ENCODE results near the gene KCTD17.

DNA sequence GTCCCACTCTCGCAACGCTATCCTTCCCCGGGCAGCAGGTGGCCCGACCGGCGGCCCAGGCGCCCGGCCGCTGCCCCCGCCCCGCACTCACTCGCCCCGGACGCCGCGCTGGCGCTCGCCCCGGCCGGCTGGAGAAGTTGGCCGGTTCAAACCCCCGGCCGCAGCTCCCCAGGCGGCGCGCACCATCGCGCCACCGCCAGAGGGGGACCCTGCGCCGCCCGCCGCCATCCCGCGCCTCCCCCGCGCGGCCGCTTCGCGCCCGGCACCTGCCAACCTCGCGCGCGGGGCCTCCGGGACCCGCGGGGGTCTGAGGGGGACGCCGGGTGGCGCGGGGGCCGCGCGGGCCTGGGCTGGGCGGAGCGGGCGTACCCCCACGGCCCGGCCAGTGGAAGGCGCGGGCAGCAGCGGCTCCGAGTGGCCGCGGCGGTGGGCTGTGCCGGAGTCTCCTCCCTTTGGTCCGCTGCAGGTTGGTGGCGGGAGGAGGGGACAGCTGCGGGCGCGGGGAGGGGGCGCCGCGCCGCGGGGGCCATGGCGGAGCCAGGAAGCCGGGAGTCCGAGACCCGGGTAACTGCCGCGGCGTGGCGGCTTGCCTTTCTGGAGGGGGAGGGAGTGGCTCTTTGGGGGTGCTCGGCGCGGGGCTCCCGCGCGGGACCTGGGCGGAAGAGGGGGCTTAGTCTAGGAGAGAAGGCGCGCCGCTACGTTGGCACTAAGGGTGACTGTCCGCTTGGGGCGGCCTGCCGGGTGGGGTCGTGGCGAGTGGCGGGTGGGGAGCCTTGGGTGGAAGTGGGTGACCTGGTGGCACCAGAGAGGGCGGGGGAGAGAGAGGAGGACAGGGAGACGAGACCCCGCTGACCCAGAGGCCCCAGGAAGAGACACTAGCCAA lies 32.0 kb upstream of the KCTD17 start, which contains the start of the genes MPST and TST:
- TF ChIP-seq, protein P1, sequence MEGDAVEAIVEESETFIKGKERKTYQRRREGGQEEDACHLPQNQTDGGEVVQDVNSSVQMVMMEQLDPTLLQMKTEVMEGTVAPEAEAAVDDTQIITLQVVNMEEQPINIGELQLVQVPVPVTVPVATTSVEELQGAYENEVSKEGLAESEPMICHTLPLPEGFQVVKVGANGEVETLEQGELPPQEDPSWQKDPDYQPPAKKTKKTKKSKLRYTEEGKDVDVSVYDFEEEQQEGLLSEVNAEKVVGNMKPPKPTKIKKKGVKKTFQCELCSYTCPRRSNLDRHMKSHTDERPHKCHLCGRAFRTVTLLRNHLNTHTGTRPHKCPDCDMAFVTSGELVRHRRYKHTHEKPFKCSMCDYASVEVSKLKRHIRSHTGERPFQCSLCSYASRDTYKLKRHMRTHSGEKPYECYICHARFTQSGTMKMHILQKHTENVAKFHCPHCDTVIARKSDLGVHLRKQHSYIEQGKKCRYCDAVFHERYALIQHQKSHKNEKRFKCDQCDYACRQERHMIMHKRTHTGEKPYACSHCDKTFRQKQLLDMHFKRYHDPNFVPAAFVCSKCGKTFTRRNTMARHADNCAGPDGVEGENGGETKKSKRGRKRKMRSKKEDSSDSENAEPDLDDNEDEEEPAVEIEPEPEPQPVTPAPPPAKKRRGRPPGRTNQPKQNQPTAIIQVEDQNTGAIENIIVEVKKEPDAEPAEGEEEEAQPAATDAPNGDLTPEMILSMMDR (conservative IDR thresholded peaks at IDR 0.05; ENCODE audit: low read depth, low read length): 0 out of 2 replicates have a peak, but pooled peaks have one; percentile 4
- no peak for TF ChIP-seq MXI1 (IDR thresholded peaks at IDR 0.05; ENCODE audit: borderline replicate concordance, low read depth, low read length)
- TF ChIP-seq MAZ (IDR thresholded peaks at IDR 0.05; ENCODE audit: borderline replicate concordance, low read depth, low read length): peak; percentile 53; the same call in 1 of the 2 replicates
- TF ChIP-seq POLR2A (IDR thresholded peaks at IDR 0.05; ENCODE audit: low read depth, low read length): peak; percentile 81
- TF ChIP-seq FOS (IDR thresholded peaks at IDR 0.05; ENCODE audit: low read depth, low read length): no peak
- TF ChIP-seq RAD21 (IDR thresholded peaks at IDR 0.05; ENCODE audit: low read length): no peak
- TF ChIP-seq CHD1 (IDR thresholded peaks at IDR 0.05; ENCODE audit: low read depth, low read length): peak; percentile 52; the same call in 1 of the 2 replicates
- no peak for TF ChIP-seq RFX5 (IDR thresholded peaks at IDR 0.05; ENCODE audit: low read depth, low read length)
- no peak for TF ChIP-seq SMC3 (IDR thresholded peaks at IDR 0.05; ENCODE audit: low read depth, low read length)

Measured in IMR-90 (cell line).